Measurements from ENCODE around the gene GADL1.
A peak's percentile ranks its signal among the peaks of the same experiment; 100 is the strongest.

The GADL1 gene

GRCh38 chr3:30719536-30719935 is 174.9 kb downstream of the GADL1 start:
- Histone ChIP-seq H4K20me1 (ENCODE audit: insufficient read depth, low read length) (no peaks in the 10 kb centered on the region), H3K27ac (ENCODE audit: low read depth, low read length, poor library complexity, severe bottlenecking) (peak overlapping the region; percentile 90), H3K9me2 (ENCODE audit: low read depth, low read length) (no peaks in the 10 kb centered on the region), H3K4me3 (ENCODE audit: low read depth, low read length, poor library complexity, severe bottlenecking) (no peak overlapping the region), H2AFZ (ENCODE audit: low read length) (no peak overlapping the region), H3K9me3 (ENCODE audit: low read length) (no peaks in the 10 kb centered on the region), H3K4me1 (ENCODE audit: insufficient read depth, low read length, severe bottlenecking) (peaks cover 31% of the 10 kb centered on the region), H3K4me2 (ENCODE audit: low read length) (peak overlapping the region; percentile 31; the same call in 1 of the 2 replicates), H3K27me3 (ENCODE audit: insufficient read depth, low read length) (no peaks in the 10 kb centered on the region), H3K79me2 (ENCODE audit: insufficient read depth, low read length) (no peaks in the 10 kb centered on the region), H3K9ac (ENCODE audit: low read length) (no peak overlapping the region; the same call in 1 of the 2 replicates), H3K36me3 (ENCODE audit: insufficient read depth, low read length) (no peaks in the 10 kb centered on the region), H3F3A (ENCODE audit: insufficient read depth, low read length) (no peaks in the 10 kb centered on the region)
- TF ChIP-seq EZH2 (IDR thresholded peaks at IDR 0.05; ENCODE audit: borderline replicate concordance, low read length) (no peak), CTCF (IDR thresholded peaks at IDR 0.05; ENCODE audit: low read length) (no peak)

GRCh38 chr3:30713885-30714503 is 180.5 kb downstream of the GADL1 start:
- Histone ChIP-seq H3K4me3 (ENCODE audit: low read depth, low read length, poor library complexity, severe bottlenecking) (no peak overlapping the region), H4K20me1 (ENCODE audit: insufficient read depth, low read length) (no peaks in the 10 kb centered on the region), H3K4me1 (ENCODE audit: insufficient read depth, low read length, severe bottlenecking) (peaks cover 38% of the 10 kb centered on the region), H3K9ac (ENCODE audit: low read length) (no peak overlapping the region), H2AFZ (ENCODE audit: low read length) (no peak overlapping the region), H3K9me2 (ENCODE audit: low read depth, low read length) (no peaks in the 10 kb centered on the region), H3K27me3 (ENCODE audit: insufficient read depth, low read length) (no peaks in the 10 kb centered on the region), H3K27ac (ENCODE audit: low read depth, low read length, poor library complexity, severe bottlenecking) (no peak overlapping the region), H3K9me3 (ENCODE audit: low read length) (0 out of 2 replicates have a peak, but pooled peaks cover 4% of the 10 kb centered on the region), H3K79me2 (ENCODE audit: insufficient read depth, low read length) (no peaks in the 10 kb centered on the region), H3F3A (ENCODE audit: insufficient read depth, low read length) (no peaks in the 10 kb centered on the region), H3K36me3 (ENCODE audit: insufficient read depth, low read length) (no peaks in the 10 kb centered on the region), H3K4me2 (ENCODE audit: low read length) (no peak overlapping the region)
- TF ChIP-seq EZH2 (IDR thresholded peaks at IDR 0.05; ENCODE audit: borderline replicate concordance, low read length) (no peak), CTCF (IDR thresholded peaks at IDR 0.05; ENCODE audit: low read length) (no peak)

- Histone ChIP-seq H3K27ac (ENCODE audit: low read depth, low read length, poor library complexity, severe bottlenecking) (no peak overlapping the region), H3K36me3 (ENCODE audit: insufficient read depth, low read length) (no peaks in the 10 kb centered on the region), H2AFZ (ENCODE audit: low read length) (peak overlapping the region; percentile 78), H3K4me2 (ENCODE audit: low read length) (no peak overlapping the region), H3K4me1 (ENCODE audit: insufficient read depth, low read length, severe bottlenecking) (peaks cover 28% of the 10 kb centered on the region), H3K9ac (ENCODE audit: low read length) (no peak overlapping the region), H3K9me2 (ENCODE audit: low read depth, low read length) (no peaks in the 10 kb centered on the region), H3K79me2 (ENCODE audit: insufficient read depth, low read length) (no peaks in the 10 kb centered on the region), H3K4me3 (ENCODE audit: low read depth, low read length, poor library complexity, severe bottlenecking) (no peak overlapping the region), H3K9me3 (ENCODE audit: low read length) (0 out of 2 replicates have a peak, but pooled peaks cover 4% of the 10 kb centered on the region), H4K20me1 (ENCODE audit: insufficient read depth, low read length) (no peaks in the 10 kb centered on the region), H3K27me3 (ENCODE audit: insufficient read depth, low read length) (no peaks in the 10 kb centered on the region), H3F3A (ENCODE audit: insufficient read depth, low read length) (no peaks in the 10 kb centered on the region)
- TF ChIP-seq CTCF (IDR thresholded peaks at IDR 0.05; ENCODE audit: low read length) (no peak), EZH2 (IDR thresholded peaks at IDR 0.05; ENCODE audit: borderline replicate concordance, low read length) (no peak)
Measured at GRCh38 chr3:30712991-30713390, 181.5 kb downstream of the GADL1 start.

Data from OCI-LY1 (cell line).